Endothelial cell of umbilical vein (primary cell): Measurements from ENCODE around the gene PRUNE2. TPM values are rescaled to one million over a fixed set of nuclear protein-coding genes. Genes with fewer than 3 reads are reported as not detected.

Experiments used
- BruUV-seq: library from RNA; stranded (reverse); fragments of 400-500 nt; replicated peaks from 2 replicates; lab custom pipeline; 2021; lab: Mats Ljungman, UMichigan
- CTCF ChIA-PET: fragments of 300-600, 350-600 bp; sonication (Branson Sonifier 250); formaldehyde crosslinking; loops from one replicate; lab custom pipeline; 2021; ENCODE audit warnings: antibody characterized with exemption, inconsistent platforms; lab: Charles Lee
- POLR2A ChIA-PET: fragments of 300-600, 350-600 bp; sonication (Branson Sonifier 250); formaldehyde crosslinking; loops from one replicate; lab custom pipeline; 2021; ENCODE audit warnings: antibody characterized with exemption, inconsistent platforms; lab: Charles Lee
- DNase-seq: peaks from one replicate; pipeline ENCODE4 v3.0.0-alpha.2; 2011; ENCODE audit warnings: low read depth, low spot score
- FAIRE-seq: peaks from 2 replicates; lab custom pipeline; 2011; peaks lifted over from hg19 to GRCh38; lab: Jason Lieb, UNC
- H2AFZ ChIP-seq: 2 replicates; pipeline ENCODE4 v1.6.0; 2012; ENCODE audit warnings: low read depth, low read length, control low read depth, inconsistent platforms
- H3K27ac ChIP-seq: 2 replicates; pipeline ENCODE4 v1.5.1; 2011; ENCODE audit warnings: low read depth, mild to moderate bottlenecking, control low read depth, low read length, moderate library complexity; ENCODE audit not compliant: insufficient read depth
- H3K27me3 ChIP-seq, 2 experiments: 2 replicates each; pipeline versions ENCODE4 v1.6.0 to v1.6.1; 2011; ENCODE audit warnings: low read length in 2 of 2, mixed read lengths in 1 of 2; ENCODE audit not compliant: control insufficient read depth in 2 of 2, insufficient read depth in 2 of 2
- H3K36me3 ChIP-seq, 2 experiments: 2 replicates in 1 of 2; 3 replicates in 1 of 2; pipeline ENCODE4 v1.5.1; 2011; ENCODE audit warnings: low read length in 2 of 2, mild to moderate bottlenecking in 1 of 2, moderate library complexity in 1 of 2; ENCODE audit not compliant: control insufficient read depth in 2 of 2, insufficient read depth in 2 of 2; ENCODE audit errors: extremely low read depth in 1 of 2
- H3K4me1 ChIP-seq: 3 replicates; pipeline ENCODE4 v1.5.1; 2011; ENCODE audit warnings: mild to moderate bottlenecking, low read length; ENCODE audit not compliant: control insufficient read depth, insufficient read depth; ENCODE audit errors: extremely low read depth
- H3K4me2 ChIP-seq: 2 replicates; pipeline ENCODE4 v1.6.1; 2011; ENCODE audit warnings: low read length, control low read depth, mixed read lengths; ENCODE audit not compliant: insufficient read depth
- H3K4me3 ChIP-seq, 3 experiments: fragments of 200-600 bp in 1 of 3; sonication (generic), shearing (Covaris generic) in 1 of 3; replicated peaks in 1 of 3; 2 replicates each; pipeline ENCODE4 v1.5.1; 2011 to 2016; ENCODE audit warnings: control low read depth in 3 of 3, low read length in 3 of 3, mild to moderate bottlenecking in 2 of 3, inconsistent platforms in 1 of 3, low read depth in 1 of 3, moderate library complexity in 1 of 3; ENCODE audit not compliant: insufficient read depth in 1 of 3
- H3K79me2 ChIP-seq: 2 replicates; pipeline ENCODE4 v1.6.0; 2012; ENCODE audit warnings: low read length, inconsistent platforms; ENCODE audit not compliant: control insufficient read depth, insufficient read depth
- H3K9ac ChIP-seq: replicated peaks from 2 replicates; pipeline ENCODE3; 2011; ENCODE audit warnings: low read length, control low read depth; ENCODE audit not compliant: insufficient read depth; ENCODE audit errors: extremely low read depth
- H3K9me1 ChIP-seq: replicated peaks from 3 replicates; pipeline ENCODE4 v1.6.0; 2011; ENCODE audit warnings: mild to moderate bottlenecking, low read length; ENCODE audit not compliant: control insufficient read depth, insufficient read depth; ENCODE audit errors: extremely low read depth
- H3K9me3 ChIP-seq: replicated peaks from 2 replicates; pipeline ENCODE4 v1.5.1; 2012; ENCODE audit warnings: low read length, inconsistent platforms; ENCODE audit not compliant: control insufficient read depth, insufficient read depth
- H4K20me1 ChIP-seq: replicated peaks from 2 replicates; pipeline ENCODE3; 2011; ENCODE audit warnings: mild to moderate bottlenecking, low read length; ENCODE audit not compliant: control insufficient read depth, insufficient read depth; ENCODE audit errors: extremely low read depth
- CTCF ChIP-seq, 2 donors: IDR thresholded peaks; 1 replicate in 1 of 2; 2 replicates in 1 of 2; pipeline ENCODE4 v1.5.1; 2011; ENCODE audit warnings: low read length in 2 of 2, mild to moderate bottlenecking in 2 of 2, moderate library complexity in 2 of 2, control low read depth in 1 of 2, inconsistent platforms in 1 of 2, low read depth in 1 of 2; ENCODE audit not compliant: insufficient read depth in 1 of 2; ENCODE audit errors: extremely low read depth in 1 of 2
- EZH2 ChIP-seq: IDR thresholded peaks from 2 replicates; pipeline ENCODE4 v1.6.1; 2012; ENCODE audit warnings: borderline replicate concordance, low read depth, mild to moderate bottlenecking, moderate library complexity, low read length, inconsistent platforms; ENCODE audit not compliant: severe bottlenecking
- FOS ChIP-seq: IDR thresholded peaks from 2 replicates; pipeline ENCODE4 v1.6.1; 2011; ENCODE audit warnings: mild to moderate bottlenecking, low read length, moderate library complexity, borderline replicate concordance; ENCODE audit not compliant: insufficient read depth
- GATA2 ChIP-seq: IDR thresholded peaks from 2 replicates; pipeline ENCODE4 v1.7.0; 2011; ENCODE audit warnings: low read depth, mild to moderate bottlenecking, moderate library complexity, mixed read lengths, low read length; ENCODE audit not compliant: insufficient read length, insufficient read depth
- JUN ChIP-seq: IDR thresholded peaks from 2 replicates; pipeline ENCODE4 v1.6.1; 2011; ENCODE audit warnings: borderline replicate concordance, low read depth; ENCODE audit not compliant: insufficient read length, insufficient read depth
- MYC ChIP-seq: IDR thresholded peaks from one replicate; pipeline ENCODE4 v1.6.1; 2011; ENCODE audit warnings: mild to moderate bottlenecking, low read depth, low read length
- POLR2A ChIP-seq: IDR thresholded peaks from 2 replicates; pipeline ENCODE4 v1.6.1; 2012; ENCODE audit warnings: low read depth, mild to moderate bottlenecking, control low read depth, low read length
- POLR2AphosphoS5 ChIP-seq: IDR thresholded peaks from 2 replicates; pipeline ENCODE4 v1.6.1; 2012; ENCODE audit warnings: low read depth, mild to moderate bottlenecking, control low read depth, low read length, moderate library complexity; ENCODE audit not compliant: insufficient read depth
- dilution Hi-C: fragments of 300-500 bp; cut with MboI; formaldehyde crosslinking; loops from one replicate; pipeline ENCODE4 v1.15.0; 2019; ENCODE audit warnings: low sequenced_read_pairs; ENCODE audit not compliant: extremely low pct_ligation_motif_present
- intact Hi-C: fragments of 100-400 bp; cut with micrococcal nuclease; formaldehyde crosslinking; loops from one replicate; pipeline ENCODE4 v1.10.0; 2022
- polyA plus RNA-seq, 4 experiments: library from polyadenylated mRNA; depleted of rRNA in 3 of 4; stranded (reverse) in 3 of 4; unstranded in 1 of 4; fragments of >200 nt; gene quantifications; 2 replicates each; pipeline versions ENCODE4 v1.2.1 to v1.2.3, GENCODE V29; 2011 to 2012; ENCODE audit warnings: missing spikeins in 1 of 4
- total RNA-seq: library from RNA; stranded (reverse); gene quantifications from 2 replicates; pipeline ENCODE4 v1.2.3, GENCODE V29; 2021
- TF ChIP-seq, protein P1 (sequence below): IDR thresholded peaks from 2 replicates; pipeline ENCODE4 v1.6.1; 2011; ENCODE audit not compliant: insufficient read depth, insufficient read length

The PRUNE2 gene
- total and polyA plus RNA-seq, 2 donors (not counting 3 experiments of a cell fraction or from before 2014, with no cell fraction given) = 15.8 to 21.7 TPM

GRCh38 chr9:76756941-76757673 is 148.8 kb downstream of the PRUNE2 start:
- Histone ChIP-seq H3K79me2 (no peaks in the 10 kb centered on the region), H3K4me2 (no peak overlapping the region), H3K9ac (no peak overlapping the region), H4K20me1 (no peaks in the 10 kb centered on the region), H3K36me3 (no peaks in the 10 kb centered on the region), H3K9me1 (no peaks in the 10 kb centered on the region), H3K4me1 (no peaks in the 10 kb centered on the region), H3K27me3 (peaks cover 4% of the 10 kb centered on the region in 2 experiments), H2AFZ (no peak overlapping the region), H3K4me3 (no peak overlapping the region), H3K27ac (no peak overlapping the region), H3K9me3 (no peaks in the 10 kb centered on the region)
- CTCF ChIA-PET = interaction anchor here (1.1 to 2.1 kb wide), 4 partner anchors 11 to 240 kb away, joined by 3 to 7 read pairs (median 5); no protein-coding TSS in a partner anchor
- dilution Hi-C loops (no loop called here), intact Hi-C loops (no loop called here)
- DNase-seq = no peak
- no peak for FAIRE-seq
- no peak for TF ChIP-seq POLR2A
- TF ChIP-seq CTCF (IDR thresholded peaks at IDR 0.05; ENCODE audit: extremely low read depth in 1 of 2, insufficient read depth in 1 of 2, low read depth in 1 of 2, low read length in 2 of 2) = no peak
- TF ChIP-seq, protein P1, sequence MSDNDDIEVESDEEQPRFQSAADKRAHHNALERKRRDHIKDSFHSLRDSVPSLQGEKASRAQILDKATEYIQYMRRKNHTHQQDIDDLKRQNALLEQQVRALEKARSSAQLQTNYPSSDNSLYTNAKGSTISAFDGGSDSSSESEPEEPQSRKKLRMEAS = no peak
- TF ChIP-seq MYC = no peak
- no peak for TF ChIP-seq POLR2AphosphoS5
- TF ChIP-seq FOS = no peak
- no peak for TF ChIP-seq GATA2
- TF ChIP-seq JUN = no peak
- no peak for TF ChIP-seq EZH2
- BruUV-seq = no TSS peak
- POLR2A ChIA-PET = no interaction called here
